ENCODE data around the gene IQSEC1. TPM values are rescaled to one million over a fixed set of nuclear protein-coding genes. Genes with fewer than 3 reads are reported as not detected.

Gene IQSEC1
- total and polyA plus RNA-seq, 7 donors, result 2.5 to 39.1 (median 23.9) TPM

GRCh38 chr3:13016083-13016720 is 57.0 kb downstream of the IQSEC1 start:
- H3K4me1 ChIP-seq, result peaks cover 0 to 31% (median 15%) of the 10 kb centered on the region in 4 donors
- intact Hi-C loops (cut with DNase I), result no loop called here
- H3K9me3 ChIP-seq, result no peaks in the 10 kb centered on the region
- WGBS, 2 donors, result 15 to 18% methylated on average over 17 of the region's 17 CpGs
- peak; percentile 81 for DNase-seq
- peak overlapping the region in 2 of 4 donors; percentile 8 to 22 for H3K4me3 ChIP-seq
- H3K27ac ChIP-seq, result peak overlapping the region; percentile 63 to 72 (median 66)
- no peaks in the 10 kb centered on the region for H3K27me3 ChIP-seq
- no peaks in the 10 kb centered on the region for H3K36me3 ChIP-seq
- no peak for TF ChIP-seq CTCF (IDR thresholded peaks at IDR 0.05)
- peak in 1 of 2 donors; percentile 10 for TF ChIP-seq POLR2A (IDR thresholded peaks at IDR 0.05)
- TF ChIP-seq POLR2AphosphoS5 (IDR thresholded peaks at IDR 0.05), result peak in 2 of 4 donors; percentile 33 to 39
- no peak for TF ChIP-seq EP300 (IDR thresholded peaks at IDR 0.05)

- TF ChIP-seq POLR2A (IDR thresholded peaks at IDR 0.05) (peak in 1 of 2 donors; percentile 20), EP300 (IDR thresholded peaks at IDR 0.05) (no peak), POLR2AphosphoS5 (IDR thresholded peaks at IDR 0.05) (peak in 3 of 4 donors; percentile 10 to 55 (median 46))
- intact Hi-C loops (cut with DNase I), result no loop called here
These were observed 57.7 kb downstream of the IQSEC1 start for GRCh38 chr3:13015286-13016082.

GRCh38 chr3:13014755-13015285 is 58.4 kb downstream of the IQSEC1 start:
- no peak for TF ChIP-seq POLR2AphosphoS5 (IDR thresholded peaks at IDR 0.05)
- no peak for TF ChIP-seq CTCF (IDR thresholded peaks at IDR 0.05)
- TF ChIP-seq POLR2A (IDR thresholded peaks at IDR 0.05), result no peak
- no peak for TF ChIP-seq EP300 (IDR thresholded peaks at IDR 0.05)
- intact Hi-C loops (cut with DNase I), result no loop called here
- Histone ChIP-seq H3K4me1 (peaks cover 0 to 24% (median 11%) of the 10 kb centered on the region in 4 donors), H3K27ac (peak overlapping the region; percentile 63 to 72 (median 66)), H3K27me3 (no peaks in the 10 kb centered on the region), H3K4me3 (peak overlapping the region in 2 of 4 donors; percentile 21 to 22), H3K9me3 (no peaks in the 10 kb centered on the region), H3K36me3 (no peaks in the 10 kb centered on the region)
- DNase-seq, result peak; percentile 49
- 57 to 83% methylated on average over 6 of the region's 6 CpGs for WGBS, 2 donors

More at GRCh38 chr3:13015286-13016082, 57.7 kb downstream of the IQSEC1 start:
- Histone ChIP-seq H3K4me1 (peaks cover 0 to 28% (median 13%) of the 10 kb centered on the region in 4 donors), H3K27me3 (no peaks in the 10 kb centered on the region), H3K27ac (peak overlapping the region; percentile 63 to 72 (median 66)), H3K9me3 (no peaks in the 10 kb centered on the region), H3K36me3 (no peaks in the 10 kb centered on the region), H3K4me3 (peak overlapping the region in 2 of 4 donors; percentile 21 to 22)
- peak; percentile 70 for DNase-seq
- WGBS, 2 donors, result 40 to 48% methylated on average over 18 of the region's 18 CpGs

GRCh38 chr3:13013994-13014754 is 59.1 kb downstream of the IQSEC1 start:
- peak overlapping the region in 1 of 4 donors; percentile 68 for H3K27ac ChIP-seq
- peak; percentile 59 for DNase-seq
- 78 to 88% methylated on average over 7 of the region's 7 CpGs for WGBS, 2 donors
- H3K27me3 ChIP-seq, result no peaks in the 10 kb centered on the region
- H3K4me1 ChIP-seq, result peaks cover 0 to 17% (median 8%) of the 10 kb centered on the region in 4 donors
- no peaks in the 10 kb centered on the region for H3K36me3 ChIP-seq
- intact Hi-C loops (cut with DNase I), result no loop called here
- TF ChIP-seq EP300 (IDR thresholded peaks at IDR 0.05), result no peak
- no peak for TF ChIP-seq POLR2AphosphoS5 (IDR thresholded peaks at IDR 0.05)
- TF ChIP-seq CTCF (IDR thresholded peaks at IDR 0.05), result no peak
- TF ChIP-seq POLR2A (IDR thresholded peaks at IDR 0.05), result no peak
- no peaks in the 10 kb centered on the region for H3K9me3 ChIP-seq
- peak overlapping the region in 2 of 4 donors; percentile 21 to 22 for H3K4me3 ChIP-seq

Measured in sigmoid colon (tissue), 7 donors.